HUES64 (cell line): ENCODE measurements around the gene TCF7L2.
A peak's percentile ranks its signal among the peaks of the same experiment; 100 is the strongest.

Source experiments
- H3K27ac ChIP-seq: 2 replicates; pipeline ENCODE4 v1.7.0; 2013; ENCODE audit warnings: low read depth, low read length, inconsistent platforms
- H3K27me3 ChIP-seq: 2 replicates; pipeline ENCODE4 v1.6.1; 2013; ENCODE audit warnings: mild to moderate bottlenecking, low read length; ENCODE audit not compliant: insufficient read depth
- H3K36me3 ChIP-seq: 2 replicates; pipeline ENCODE4 v1.6.1; 2013; ENCODE audit warnings: mild to moderate bottlenecking, low read length; ENCODE audit not compliant: insufficient read depth
- H3K4me1 ChIP-seq: 2 replicates; pipeline ENCODE4 v1.6.1; 2013; ENCODE audit warnings: mild to moderate bottlenecking, low read length, moderate library complexity; ENCODE audit not compliant: insufficient read depth
- H3K4me3 ChIP-seq: 2 replicates; pipeline ENCODE4 v1.5.1; 2013; ENCODE audit warnings: mild to moderate bottlenecking, low read length, moderate library complexity
- H3K9ac ChIP-seq: 2 replicates; pipeline ENCODE4 v1.6.1; 2013; ENCODE audit warnings: mild to moderate bottlenecking, low read depth, low read length
- H3K9me3 ChIP-seq: 2 replicates; pipeline ENCODE4 v1.6.1; 2013; ENCODE audit warnings: low read depth, low read length; ENCODE audit not compliant: insufficient read depth
- WGBS: fragments of 150-250, 120-280 bp; methylation state at CpG from one replicate; pipeline ENCODE4 v1.1.7; 2013; ENCODE audit warnings: missing lambda C conversion rate; 5-methylcytosine and 5-hydroxymethylcytosine counted together

Gene TCF7L2

DNA sequence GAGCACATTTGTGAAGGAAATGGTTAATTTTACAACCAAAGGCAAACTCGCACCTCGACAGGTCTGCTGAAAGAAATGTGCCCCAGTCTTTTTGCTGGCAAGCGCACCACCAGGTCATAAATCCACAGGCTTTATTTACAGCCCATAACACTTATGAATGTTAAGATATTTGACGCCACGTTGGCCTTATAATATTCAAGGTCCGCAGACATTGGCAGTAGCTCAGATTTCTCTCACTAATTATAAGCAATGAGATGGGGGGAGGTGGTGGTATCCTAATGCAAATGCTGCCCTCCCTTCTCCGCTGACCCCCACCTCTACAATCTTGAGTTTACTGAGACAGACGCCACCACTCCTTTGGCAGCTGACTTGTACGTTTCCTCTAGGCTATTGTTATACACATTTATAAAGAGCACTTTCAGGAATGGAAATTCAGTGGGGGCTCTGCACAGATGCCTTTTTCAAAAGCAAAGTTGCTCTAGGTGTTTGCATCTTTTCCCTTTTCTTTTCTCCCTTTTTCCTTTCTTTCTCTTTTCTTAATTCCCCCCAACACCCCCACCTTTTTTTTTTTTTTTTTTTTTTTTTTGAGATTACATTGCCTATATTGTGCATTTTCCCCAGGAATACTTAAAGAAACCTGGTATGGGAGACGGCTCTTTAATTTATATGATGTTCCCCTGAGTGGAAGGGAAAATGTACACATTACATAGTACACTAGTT, 6.7 kb downstream of the TCF7L2 start:
- 6% methylated on average over 6 of the region's 10 CpGs for WGBS
- Histone ChIP-seq H3K4me3 (peak overlapping the region; percentile 91), H3K36me3 (peaks cover 12% of the 10 kb centered on the region), H3K9ac (peak overlapping the region; percentile 65), H3K9me3 (no peaks in the 10 kb centered on the region), H3K27me3 (no peaks in the 10 kb centered on the region), H3K27ac (peak overlapping the region; percentile 93), H3K4me1 (peaks cover 81% of the 10 kb centered on the region)

DNA sequence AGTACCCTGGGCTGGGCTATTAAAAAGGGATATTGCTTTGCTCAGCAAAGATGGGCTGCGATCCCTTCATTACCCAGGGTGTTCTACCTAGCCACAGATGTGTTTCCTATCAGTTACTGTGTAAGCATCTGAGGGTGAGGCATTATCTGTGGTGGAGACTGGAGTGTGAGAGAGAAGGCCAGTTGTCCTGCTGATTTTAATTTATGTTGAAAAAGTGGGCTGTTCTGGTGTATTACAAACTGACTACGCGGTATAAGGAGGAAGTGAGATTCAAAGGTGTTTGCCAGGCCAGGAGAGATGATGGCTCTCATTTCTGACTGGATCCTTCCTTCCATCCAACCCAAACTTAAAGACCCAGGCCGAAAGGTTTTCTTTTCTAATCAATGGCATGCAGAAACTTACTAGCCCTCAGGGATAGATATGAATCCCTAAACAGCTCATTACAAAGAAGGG, 7.6 kb downstream of the TCF7L2 start:
- H3K9me3 ChIP-seq, result no peaks in the 10 kb centered on the region
- H3K27ac ChIP-seq, result peak overlapping the region; percentile 93
- H3K27me3 ChIP-seq, result no peaks in the 10 kb centered on the region
- H3K36me3 ChIP-seq, result peaks cover 19% of the 10 kb centered on the region
- peak overlapping the region; percentile 91 for H3K4me3 ChIP-seq
- 24% methylated on average over 4 of the region's 4 CpGs for WGBS
- H3K4me1 ChIP-seq, result peaks cover 90% of the 10 kb centered on the region
- H3K9ac ChIP-seq, result peak overlapping the region; percentile 58

DNA sequence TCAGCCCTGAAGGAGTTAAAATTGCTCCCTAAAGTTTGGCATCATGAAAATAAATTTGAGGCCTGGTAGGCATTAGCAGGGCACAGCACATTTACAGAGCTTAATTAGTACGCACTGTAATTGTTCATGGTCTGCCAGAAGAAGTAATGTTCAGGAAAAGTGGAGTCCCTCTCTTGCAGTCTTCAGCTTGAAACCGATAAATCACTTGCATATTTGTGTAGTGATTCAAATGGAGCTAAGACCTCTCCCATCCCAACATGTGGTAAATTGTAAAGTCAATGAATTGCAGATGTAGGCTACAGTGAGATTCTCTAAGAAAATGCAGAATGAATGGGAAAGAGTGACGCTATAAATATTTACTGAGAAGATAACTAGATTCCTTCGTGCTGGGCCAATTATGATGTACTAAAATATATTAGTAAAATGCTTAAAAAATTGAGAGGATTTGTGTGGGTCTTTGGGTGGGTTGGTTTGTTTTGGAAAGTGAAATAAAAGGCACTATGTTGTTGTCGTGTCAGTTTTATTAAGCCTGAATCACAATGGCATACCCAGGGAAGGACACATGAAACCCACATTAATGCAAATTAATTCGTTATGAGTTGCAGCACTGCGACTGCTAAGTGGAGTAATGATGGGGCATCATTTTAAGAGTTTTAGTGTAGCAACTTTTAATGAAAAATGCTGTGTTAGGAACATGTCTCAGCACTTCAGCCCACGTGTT, 8.4 kb downstream of the TCF7L2 start:
- H3K27me3 ChIP-seq, result no peaks in the 10 kb centered on the region
- peak overlapping the region; percentile 93 for H3K27ac ChIP-seq
- H3K4me3 ChIP-seq, result peak overlapping the region; percentile 91
- H3K36me3 ChIP-seq, result peaks cover 20% of the 10 kb centered on the region
- WGBS, result 7% methylated on average over 8 of the region's 8 CpGs
- peak overlapping the region; percentile 58 for H3K9ac ChIP-seq
- H3K4me1 ChIP-seq, result peaks cover 96% of the 10 kb centered on the region
- no peaks in the 10 kb centered on the region for H3K9me3 ChIP-seq

DNA sequence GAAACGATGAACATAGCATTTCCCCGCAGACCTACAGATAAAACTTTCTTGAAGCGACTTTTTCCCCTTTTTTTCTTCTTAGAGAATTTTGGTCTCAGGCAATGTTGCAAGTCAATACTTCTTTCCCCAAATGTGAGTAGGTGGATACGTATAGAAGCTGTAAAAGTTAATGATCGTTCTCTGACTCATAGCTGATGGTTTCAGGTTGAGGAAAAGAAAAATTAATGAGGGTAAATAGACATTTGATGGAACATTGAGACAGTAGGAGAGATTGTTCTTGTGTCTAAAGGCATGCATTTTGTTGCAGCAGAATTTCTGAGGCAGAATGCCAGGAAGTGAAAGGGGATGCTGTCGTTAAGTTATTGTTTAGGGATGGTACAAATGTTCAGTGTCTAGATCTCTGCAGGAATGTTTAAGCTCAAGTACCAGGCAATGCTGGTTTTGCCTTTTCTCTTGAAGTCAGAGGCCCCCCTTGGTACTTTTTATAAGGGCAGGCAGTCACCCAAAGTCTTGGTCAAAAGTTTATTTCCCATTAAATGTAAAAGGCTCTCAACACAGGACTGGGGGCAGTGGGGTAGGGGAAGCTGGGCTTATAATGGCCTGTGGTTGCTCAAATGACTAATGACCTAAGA, 9.3 kb downstream of the TCF7L2 start:
- WGBS, result 59% methylated on average over 6 of the region's 6 CpGs
- Histone ChIP-seq H3K4me1 (peaks cover 96% of the 10 kb centered on the region), H3K27ac (peak overlapping the region; percentile 93), H3K9me3 (no peaks in the 10 kb centered on the region), H3K4me3 (peak overlapping the region; percentile 91; the same call in 1 of the 2 replicates), H3K36me3 (peaks cover 20% of the 10 kb centered on the region), H3K27me3 (no peaks in the 10 kb centered on the region), H3K9ac (peak overlapping the region; percentile 58; the same call in 1 of the 2 replicates)

DNA sequence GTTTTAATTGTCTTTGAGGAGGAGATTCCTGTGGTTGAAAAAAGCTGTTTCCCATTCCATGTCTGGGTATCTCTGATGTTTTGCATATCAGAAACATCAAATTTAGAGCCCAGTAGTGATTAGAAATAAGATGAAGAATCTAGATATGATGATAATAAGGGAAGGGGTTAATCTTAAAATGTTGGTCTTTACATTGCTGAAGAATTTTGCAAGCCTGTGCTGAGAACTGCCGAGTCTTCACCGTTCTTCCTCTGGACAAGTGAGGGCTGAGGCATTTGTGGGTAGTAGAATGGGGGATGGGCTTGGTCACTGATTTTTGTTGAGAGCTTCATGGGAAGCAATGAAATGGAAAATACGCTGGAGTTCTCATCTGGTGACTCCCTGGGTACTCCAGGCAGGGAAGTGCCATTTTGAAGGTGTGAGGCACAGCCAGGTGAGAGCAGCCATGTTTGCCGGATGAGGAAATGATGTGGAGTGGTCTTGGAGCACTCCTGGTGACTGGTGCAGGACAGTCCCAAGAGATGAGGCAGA, 10.2 kb downstream of the TCF7L2 start:
- peaks cover 93% of the 10 kb centered on the region for H3K4me1 ChIP-seq
- H3K27ac ChIP-seq, result peak overlapping the region; percentile 93; the same call in 1 of the 2 replicates
- 62% methylated on average over 4 of the region's 4 CpGs for WGBS
- H3K4me3 ChIP-seq, result no peak overlapping the region
- H3K9ac ChIP-seq, result 0 out of 2 replicates have a peak overlapping the region, but pooled peaks have one; percentile 25
- no peaks in the 10 kb centered on the region for H3K9me3 ChIP-seq
- no peaks in the 10 kb centered on the region for H3K27me3 ChIP-seq
- H3K36me3 ChIP-seq, result peaks cover 26% of the 10 kb centered on the region

DNA sequence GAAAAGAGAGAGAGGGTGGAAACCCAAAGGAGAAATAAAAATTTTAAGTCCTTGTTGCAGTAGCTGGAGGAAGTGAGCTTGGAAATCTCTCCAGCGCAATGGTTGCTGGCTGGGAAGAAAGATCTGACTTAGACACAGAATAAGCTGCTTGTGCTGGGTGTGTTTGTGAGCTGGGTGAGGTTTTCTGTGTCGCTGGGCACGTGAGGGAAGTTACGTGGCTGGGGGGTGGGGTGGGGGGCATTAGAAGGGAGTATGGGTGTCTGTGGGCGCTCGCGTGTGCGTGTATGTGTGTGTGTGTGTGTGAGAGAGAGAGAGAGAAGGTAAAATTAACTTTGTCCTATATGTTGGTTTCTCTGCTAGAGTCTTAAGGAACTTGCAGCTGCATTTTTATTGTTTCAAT, 11.6 kb downstream of the TCF7L2 start:
- Histone ChIP-seq H3K27me3 (no peaks in the 10 kb centered on the region), H3K36me3 (peaks cover 35% of the 10 kb centered on the region), H3K27ac (no peak overlapping the region; the same call in 1 of the 2 replicates), H3K9ac (0 out of 2 replicates have a peak overlapping the region, but pooled peaks have one; percentile 30), H3K4me3 (no peak overlapping the region), H3K9me3 (no peaks in the 10 kb centered on the region), H3K4me1 (peaks cover 81% of the 10 kb centered on the region)
- 88% methylated on average over 8 of the region's 8 CpGs for WGBS

DNA sequence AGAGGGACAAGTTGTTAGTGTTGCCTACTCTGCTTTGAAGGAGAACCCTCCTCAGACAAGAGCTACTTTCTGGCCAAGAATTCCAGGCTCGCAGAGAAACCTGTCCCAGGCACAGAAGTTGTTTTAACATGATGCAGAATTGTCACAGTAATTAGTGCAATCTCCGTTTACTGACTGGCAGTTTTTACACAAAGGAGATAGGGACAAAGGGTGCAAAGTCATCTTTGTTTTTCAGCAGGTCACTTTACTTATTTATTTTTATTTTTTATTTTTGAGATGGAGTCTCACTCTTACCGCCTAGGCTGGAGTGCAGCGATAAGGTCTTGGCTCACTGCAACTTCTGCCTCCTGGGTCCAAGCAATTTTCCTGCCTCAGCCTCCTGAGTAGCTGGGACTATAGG, 12.3 kb downstream of the TCF7L2 start:
- peak overlapping the region; percentile 30; the same call in 1 of the 2 replicates for H3K9ac ChIP-seq
- no peak overlapping the region for H3K4me3 ChIP-seq
- peaks cover 74% of the 10 kb centered on the region for H3K4me1 ChIP-seq
- no peaks in the 10 kb centered on the region for H3K9me3 ChIP-seq
- no peaks in the 10 kb centered on the region for H3K27me3 ChIP-seq
- WGBS, result 86% methylated on average over 4 of the region's 4 CpGs
- peaks cover 42% of the 10 kb centered on the region for H3K36me3 ChIP-seq
- peak overlapping the region; percentile 41; the same call in 1 of the 2 replicates for H3K27ac ChIP-seq

DNA sequence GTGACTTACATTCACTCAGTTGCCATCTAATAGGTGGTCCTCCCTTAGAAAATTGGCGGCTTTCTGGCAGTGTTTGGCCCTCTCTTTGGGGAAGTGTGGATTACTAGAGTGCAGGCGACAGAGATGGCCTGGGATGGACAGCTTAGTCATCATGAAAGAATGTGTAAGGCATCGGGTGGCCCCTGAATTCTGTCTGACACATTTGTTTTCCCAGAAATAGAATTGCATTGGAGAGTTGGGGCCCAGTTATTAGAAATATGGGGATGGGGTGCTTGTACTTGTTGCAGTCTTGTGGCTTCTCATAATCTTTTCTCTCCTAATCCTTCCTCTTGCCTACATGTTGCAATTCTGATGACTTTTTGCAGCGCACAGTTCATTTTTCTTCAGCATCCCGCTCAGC, 13.8 kb downstream of the TCF7L2 start:
- H3K27ac ChIP-seq, result no peak overlapping the region
- H3K27me3 ChIP-seq, result no peaks in the 10 kb centered on the region
- H3K4me3 ChIP-seq, result no peak overlapping the region
- no peaks in the 10 kb centered on the region for H3K9me3 ChIP-seq
- H3K4me1 ChIP-seq, result peaks cover 59% of the 10 kb centered on the region
- H3K9ac ChIP-seq, result no peak overlapping the region
- 89% methylated on average over 5 of the region's 5 CpGs for WGBS
- H3K36me3 ChIP-seq, result peaks cover 54% of the 10 kb centered on the region

DNA sequence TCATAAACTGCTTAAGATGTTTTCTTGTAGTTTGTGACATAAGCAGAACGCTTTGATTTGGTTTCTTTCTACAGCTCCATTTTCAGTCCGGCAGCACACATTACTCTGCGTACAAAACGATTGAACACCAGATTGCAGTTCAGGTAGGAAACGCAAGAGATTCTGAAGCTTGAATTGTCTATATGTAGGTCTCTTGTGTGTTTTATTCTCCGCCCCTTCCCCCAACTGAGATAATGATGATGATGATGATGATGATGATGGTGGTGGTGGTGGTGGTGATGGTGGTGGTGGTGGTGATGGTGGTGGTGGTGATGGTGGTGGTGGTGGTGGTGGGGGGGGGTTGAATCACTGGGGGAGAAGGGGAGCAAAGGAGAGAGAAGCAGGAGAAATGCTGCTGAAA, 14.4 kb downstream of the TCF7L2 start:
- Histone ChIP-seq H3K9ac (no peak overlapping the region), H3K27ac (no peak overlapping the region), H3K4me3 (no peak overlapping the region), H3K9me3 (no peaks in the 10 kb centered on the region), H3K36me3 (peaks cover 60% of the 10 kb centered on the region), H3K27me3 (no peaks in the 10 kb centered on the region), H3K4me1 (peaks cover 53% of the 10 kb centered on the region)
- WGBS, result 96% methylated on average over 6 of the region's 6 CpGs

DNA sequence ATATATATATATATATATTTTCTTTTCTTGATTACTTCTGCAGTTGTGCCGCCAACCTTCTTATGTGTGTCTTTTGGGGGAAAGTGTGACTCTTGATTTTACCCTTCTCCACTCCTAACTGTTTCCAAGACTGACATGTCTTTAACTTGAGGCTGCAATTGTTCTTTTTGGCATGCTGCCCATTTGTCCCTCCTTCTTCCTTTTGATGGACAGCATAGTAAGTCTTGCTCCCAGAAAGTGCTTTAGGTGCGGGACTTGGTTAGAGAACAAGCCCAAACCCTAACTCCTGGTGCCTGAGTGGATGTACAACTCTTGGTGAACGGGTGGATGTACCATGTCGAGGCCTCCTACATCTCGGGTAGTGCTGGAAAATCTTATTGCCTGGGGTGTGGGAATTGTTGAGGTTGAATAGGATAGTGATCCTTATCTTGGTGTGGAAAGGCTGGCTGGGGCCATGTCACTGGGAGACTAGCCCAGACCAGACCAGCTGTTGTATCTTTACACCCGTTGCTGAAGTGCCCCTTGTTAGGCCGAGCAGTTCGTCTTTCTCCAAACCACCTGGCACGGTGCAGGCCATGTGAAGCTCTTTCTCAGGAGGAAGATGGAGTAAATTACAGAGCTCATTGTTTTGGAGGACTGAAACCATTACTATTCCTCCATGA, 16.3 kb downstream of the TCF7L2 start:
- WGBS, result 91% methylated on average over 8 of the region's 9 CpGs
- Histone ChIP-seq H3K27me3 (no peaks in the 10 kb centered on the region), H3K4me3 (no peak overlapping the region), H3K27ac (no peak overlapping the region), H3K9me3 (no peaks in the 10 kb centered on the region), H3K36me3 (peaks cover 73% of the 10 kb centered on the region), H3K9ac (no peak overlapping the region), H3K4me1 (peaks cover 38% of the 10 kb centered on the region)
